HG03175 (cell line): Measurements from ENCODE around the gene EXOC3L1.
A peak's percentile ranks its signal among the peaks of the same experiment; 100 is the strongest.

ENCODE experiments used
- ATAC-seq: cut with Tn5 transposase; IDR thresholded peaks from one replicate; pipeline ENCODE4 v1.9.1; 2021; ENCODE audit warnings: mild to moderate bottlenecking, moderate library complexity; ENCODE audit not compliant: unreplicated experiment

The EXOC3L1 gene

DNA sequence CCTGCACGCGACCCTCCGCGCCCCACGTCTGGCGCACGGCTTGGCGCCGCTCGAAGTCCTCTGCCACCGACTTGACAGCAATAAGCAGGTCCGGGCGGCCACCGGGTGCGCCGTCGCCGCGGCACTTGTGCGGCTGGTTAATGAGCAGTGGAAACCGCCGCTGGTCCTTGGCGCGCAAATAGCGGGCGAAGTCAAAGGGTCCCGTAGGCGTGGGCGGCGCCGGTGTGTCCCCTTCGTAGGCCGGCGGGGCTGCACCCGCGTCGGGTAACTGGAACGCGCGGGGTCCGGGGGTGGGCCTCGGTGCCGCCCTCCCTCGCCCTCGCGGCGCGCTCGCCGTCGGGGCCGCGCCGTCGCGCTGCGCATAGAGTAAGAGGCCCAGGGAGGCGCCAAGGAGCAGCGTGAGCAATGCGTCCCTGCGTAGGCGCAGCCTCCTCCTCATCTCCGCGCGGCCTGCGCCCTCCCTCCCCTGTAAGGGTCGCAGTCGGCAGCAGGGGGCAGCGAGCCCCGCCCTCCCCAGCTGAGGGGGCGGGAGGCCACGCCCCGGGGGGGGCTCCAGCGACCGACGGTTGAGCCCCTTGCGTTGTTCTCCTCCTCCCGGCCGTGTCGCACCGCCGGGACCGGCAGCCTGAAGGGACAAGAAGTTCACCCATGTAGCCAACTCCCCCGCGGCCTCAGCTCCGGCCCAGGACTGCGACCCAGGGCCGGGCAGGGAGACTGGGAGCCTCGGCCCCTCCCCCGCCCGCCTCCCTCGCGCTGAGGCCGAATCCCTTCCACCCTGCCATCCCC lies 39.7 kb downstream of the EXOC3L1 start:
- peak; percentile 49 for ATAC-seq

DNA sequence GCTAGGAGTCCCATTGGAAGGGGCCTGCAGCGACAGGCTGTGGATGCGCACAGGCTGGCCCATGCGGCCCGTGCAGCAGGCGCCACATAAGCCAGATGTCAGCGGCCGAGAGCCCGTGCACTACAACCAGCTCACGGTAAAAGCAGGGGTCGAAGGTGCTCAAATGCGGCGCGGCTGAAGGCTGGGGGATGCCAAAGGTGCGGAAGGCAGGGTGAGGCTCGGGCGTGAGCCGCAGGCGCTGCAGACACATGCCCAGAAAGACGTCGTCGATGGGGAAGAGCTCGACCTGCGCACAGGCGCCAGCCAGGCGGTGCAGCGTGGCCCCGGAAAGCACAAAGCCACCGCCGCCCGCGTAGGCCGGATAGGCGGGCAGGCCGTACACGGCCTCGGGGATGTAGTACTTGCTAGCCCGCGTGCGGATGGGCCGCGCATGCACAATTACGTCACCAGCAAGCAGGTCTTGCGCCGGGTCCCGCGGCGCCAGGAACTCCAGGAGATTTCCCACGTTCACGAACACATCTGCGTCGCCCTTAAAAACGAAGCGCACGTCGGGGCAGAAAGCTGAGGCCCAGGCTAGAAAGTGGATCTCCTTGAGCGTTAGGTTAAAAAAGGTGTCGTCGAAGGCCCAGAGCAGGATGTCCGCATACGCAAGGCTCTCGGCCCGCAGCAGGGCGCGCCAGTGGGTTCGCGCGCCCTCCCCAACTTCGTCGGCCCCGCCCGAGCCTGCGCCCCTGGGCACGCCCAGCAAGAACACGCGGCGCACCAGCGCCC lies 40.5 kb downstream of the EXOC3L1 start:
- ATAC-seq: no peak

DNA sequence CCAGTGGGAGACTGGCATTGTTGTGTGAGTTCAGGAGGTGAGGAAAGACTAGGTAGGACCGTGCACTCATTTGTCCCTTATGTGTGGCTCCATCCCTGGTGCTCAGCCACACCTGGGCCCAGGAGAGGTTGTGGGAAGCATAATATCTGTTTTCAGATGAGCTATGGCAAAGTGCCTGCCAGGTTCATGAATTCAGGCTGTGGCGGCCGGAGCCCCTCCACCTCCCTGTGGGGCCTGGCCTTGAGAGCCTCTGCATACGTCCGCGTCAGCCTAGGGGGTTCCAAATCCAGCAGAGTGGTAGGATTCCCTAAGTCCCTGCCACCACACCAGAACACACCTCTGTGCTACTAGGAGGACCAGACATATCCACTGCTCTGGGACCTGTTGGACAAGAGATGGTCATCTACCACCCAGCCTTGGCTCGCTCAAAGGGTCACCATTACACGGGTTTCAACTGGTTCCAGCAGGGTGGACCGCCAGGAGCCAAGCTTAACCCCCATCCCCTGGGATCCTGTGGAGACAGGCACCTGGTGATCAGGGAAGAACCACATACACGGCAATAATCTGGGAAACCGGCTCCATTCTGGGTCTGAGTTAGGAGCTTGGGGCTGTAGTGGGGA lies 41.2 kb downstream of the EXOC3L1 start:
- ATAC-seq: no peak

DNA sequence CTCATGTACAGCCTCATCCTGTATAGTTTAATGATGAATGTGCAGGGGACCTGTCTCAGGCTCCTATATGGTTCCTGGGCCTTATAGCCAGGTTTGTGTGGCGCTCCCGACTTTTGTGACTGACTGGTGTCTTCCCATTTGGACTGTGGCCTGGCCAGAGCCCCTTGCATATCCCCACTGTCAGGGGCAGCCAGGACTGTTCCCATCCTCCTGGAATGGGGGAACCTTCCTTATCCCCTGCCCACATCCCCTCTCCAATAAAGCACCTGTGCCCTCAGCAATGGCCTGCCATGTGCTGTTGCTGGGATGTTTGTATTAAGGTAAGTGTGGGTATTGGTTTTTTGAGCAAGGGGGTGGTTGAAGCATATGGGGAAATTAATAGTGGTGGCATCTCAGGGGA lies 41.7 kb downstream of the EXOC3L1 start:
- ATAC-seq: no peak

DNA sequence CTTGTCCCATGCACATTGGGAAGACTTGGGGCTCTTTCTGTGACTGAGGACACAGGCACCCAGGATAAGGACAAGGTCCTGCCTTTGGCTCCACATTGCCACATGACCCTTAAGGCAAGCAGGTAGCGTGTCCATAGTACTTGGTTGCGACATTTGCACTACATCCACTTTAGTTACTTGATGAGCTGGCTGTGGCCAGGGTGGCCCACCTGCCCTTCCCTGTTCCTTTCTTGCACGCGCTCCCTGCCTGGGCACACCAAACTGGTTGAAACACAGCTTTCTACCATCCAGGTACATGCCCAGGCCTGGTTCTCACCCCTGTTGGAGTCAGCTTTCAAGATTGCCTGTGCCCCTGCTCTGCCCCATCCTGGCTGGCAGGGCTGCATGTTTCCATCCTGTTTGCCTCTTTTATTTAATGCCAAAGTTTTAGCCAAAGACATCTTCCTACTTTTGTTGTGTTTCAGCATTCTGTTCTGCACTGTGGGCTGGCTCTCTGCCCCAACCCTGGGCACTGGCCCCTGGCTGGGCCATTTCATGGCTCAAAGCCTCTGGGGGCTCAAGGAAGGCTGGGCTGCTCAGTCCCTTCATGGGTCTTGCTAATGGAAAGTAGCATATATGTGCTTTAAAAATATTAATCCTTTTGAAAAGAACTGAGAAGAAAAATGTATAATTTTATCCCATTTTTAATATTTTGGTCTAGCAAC lies 42.3 kb downstream of the EXOC3L1 start:
- ATAC-seq: no peak

DNA sequence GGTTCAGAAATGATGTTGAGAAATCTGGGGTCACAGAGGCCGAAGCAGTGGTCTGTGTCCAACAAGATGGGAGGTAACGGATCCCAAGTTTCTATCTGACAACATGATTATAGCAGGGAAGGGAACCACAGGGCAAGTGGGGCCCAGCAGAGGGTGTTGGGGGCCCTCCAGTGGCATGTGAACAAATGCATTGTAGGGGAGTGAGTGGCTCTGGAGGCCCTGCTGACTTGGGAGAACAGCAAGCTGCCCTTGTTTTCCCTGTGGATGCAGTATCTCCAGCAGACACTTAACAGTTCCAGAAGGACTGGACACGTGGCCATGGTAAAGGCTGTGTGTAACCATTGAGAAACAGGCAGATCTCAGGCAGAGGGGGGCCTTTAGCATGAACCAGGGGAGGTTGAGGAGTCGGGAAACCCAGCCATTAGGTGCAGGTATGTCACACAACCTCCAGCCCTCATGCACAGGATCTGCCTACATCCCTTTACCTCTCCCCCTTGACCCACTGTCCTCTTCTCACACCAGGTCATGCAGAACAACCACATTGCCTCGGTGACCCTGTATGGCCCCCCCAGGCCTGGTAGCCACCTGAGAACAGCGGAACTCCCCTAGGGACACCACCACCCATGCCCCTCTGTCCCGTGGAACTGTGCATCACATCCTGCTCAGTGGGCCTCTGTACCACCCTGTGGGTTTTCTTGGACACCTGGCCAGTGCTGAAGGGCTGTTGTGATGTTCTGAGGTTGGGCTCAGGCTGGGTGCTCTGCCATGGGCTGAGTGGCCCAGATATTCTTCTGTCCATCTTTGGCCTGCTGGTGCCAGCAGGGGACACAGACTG lies 43.2 kb downstream of the EXOC3L1 start:
- ATAC-seq: no peak

DNA sequence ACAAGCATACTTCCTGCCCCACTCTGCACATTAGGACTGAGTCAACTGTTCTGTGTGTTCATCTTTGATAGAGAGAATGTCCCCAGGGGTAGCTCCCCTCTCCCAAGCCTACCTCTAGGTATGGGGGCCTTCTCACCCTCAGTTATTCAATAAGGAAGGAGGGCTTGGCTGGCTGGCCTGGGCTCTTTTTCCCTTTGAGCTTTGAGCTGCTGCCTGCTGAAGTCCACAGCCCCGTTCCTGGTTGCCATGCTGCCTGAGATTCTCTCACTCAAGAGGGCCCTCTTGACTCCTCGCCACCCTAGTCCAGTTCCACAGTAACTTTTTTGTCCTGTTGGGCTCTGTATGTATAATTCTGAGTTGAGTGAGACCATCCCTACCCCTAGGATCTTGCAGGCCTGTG lies 44.2 kb downstream of the EXOC3L1 start:
- ATAC-seq: no peak

DNA sequence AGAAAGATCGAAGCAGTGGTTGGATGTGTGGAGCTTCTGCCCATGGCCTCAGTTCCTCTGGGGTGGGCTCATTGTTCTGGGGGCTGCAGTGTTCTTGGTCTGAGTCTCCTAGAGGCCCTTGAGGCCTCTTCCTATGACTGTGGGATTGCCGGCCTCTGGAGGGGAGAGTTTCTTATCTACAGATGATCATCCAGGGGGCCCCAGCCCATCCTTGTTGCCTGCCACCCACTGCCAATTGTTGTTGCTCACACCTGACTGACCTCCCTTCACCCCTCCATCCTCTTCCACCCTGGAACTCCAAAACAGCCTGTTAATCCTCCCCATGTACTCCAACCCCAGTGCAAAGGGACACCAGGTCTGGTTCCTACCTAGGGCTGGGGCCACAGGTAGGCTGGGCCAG lies 45.0 kb downstream of the EXOC3L1 start:
- ATAC-seq: no peak

DNA sequence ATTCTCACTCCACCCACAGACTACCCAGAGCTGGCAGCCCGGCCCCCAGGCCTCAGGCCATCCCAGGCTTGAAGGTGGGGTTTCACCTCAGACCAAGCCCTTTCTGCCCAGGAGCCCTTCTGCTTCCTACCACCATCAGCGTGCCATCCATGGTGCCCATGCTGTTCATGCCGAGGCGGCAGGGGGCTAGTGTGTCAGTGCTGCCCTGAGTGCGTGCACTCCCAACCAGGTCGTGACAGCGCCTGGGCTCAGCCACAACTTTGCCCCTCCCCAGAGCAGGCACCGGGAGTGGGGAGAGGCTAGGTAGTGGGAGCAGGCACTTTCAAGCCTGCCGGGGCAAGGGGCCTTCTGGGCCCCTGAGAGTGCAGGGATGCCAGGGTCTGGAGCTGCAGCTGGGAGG lies 47.6 kb downstream of the EXOC3L1 start:
- ATAC-seq: no peak

DNA sequence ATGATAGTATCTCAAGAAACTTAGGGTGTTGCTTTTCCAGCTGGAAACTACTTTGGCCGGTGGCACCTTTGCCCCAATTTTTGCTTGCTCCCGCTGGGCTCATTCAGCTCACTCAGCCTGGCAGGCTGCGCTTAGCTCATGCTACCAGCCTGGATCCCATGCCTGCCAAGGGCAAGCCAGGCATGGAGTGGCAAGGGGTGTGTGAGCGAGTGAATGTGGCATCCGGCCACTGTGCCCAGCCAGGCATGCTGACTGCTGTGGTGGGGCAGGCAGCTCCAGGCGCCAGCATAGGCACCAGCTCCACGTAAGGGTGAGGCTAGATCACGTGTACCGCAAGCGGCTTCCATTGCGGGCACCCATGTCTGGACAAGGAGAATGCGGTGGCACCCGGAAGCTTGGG lies 48.5 kb downstream of the EXOC3L1 start:
- no peak for ATAC-seq

DNA sequence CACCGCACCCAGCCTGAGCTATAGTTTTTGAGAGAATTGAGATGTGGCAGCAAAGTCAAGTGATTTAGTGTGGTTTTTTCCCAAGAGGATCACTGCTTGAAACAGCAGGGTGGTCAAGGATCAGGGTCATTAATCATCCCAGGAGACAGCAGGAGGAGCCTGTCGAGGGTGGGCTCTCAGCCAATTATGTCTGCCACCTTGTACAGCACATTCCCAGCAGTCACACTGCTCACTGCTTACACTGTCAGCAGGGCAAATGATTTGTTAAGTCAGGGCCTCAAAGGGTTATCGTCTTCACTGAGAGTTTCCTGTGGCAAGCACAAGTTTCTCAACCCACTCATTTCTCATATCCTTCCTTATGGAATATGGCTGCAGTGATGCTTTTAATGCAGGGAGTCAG lies 52.3 kb downstream of the EXOC3L1 start:
- ATAC-seq: no peak
